ENCODE results near the gene CASTOR1. TPM values are rescaled to one million over a fixed set of nuclear protein-coding genes. Genes with fewer than 3 reads are reported as not detected.

Gene CASTOR1
- total RNA-seq, 4 donors from 2014 or later, result 1.8 to 11.6 (median 6.0) TPM

GRCh38 chr22:30306627-30307011 lies 17.3 kb upstream of the CASTOR1 start:
- Histone ChIP-seq H3K4me1 (peaks cover 17 to 99% (median 81%) of the 10 kb centered on the region in 4 donors), H3K36me3 (peaks cover 0 to 21% (median 0%) of the 10 kb centered on the region in 3 donors), H3K27me3 (no peaks in the 10 kb centered on the region), H3K27ac (peak overlapping the region; percentile 83 to 89 (median 87)), H3K9me3 (no peaks in the 10 kb centered on the region), H3K4me3 (peak overlapping the region in 1 of 4 donors; percentile 12)
- no peak for TF ChIP-seq CTCF (IDR thresholded peaks at IDR 0.05)
- no peak for TF ChIP-seq POLR2A (IDR thresholded peaks at IDR 0.05)
- no peak for DNase-seq

DNA sequence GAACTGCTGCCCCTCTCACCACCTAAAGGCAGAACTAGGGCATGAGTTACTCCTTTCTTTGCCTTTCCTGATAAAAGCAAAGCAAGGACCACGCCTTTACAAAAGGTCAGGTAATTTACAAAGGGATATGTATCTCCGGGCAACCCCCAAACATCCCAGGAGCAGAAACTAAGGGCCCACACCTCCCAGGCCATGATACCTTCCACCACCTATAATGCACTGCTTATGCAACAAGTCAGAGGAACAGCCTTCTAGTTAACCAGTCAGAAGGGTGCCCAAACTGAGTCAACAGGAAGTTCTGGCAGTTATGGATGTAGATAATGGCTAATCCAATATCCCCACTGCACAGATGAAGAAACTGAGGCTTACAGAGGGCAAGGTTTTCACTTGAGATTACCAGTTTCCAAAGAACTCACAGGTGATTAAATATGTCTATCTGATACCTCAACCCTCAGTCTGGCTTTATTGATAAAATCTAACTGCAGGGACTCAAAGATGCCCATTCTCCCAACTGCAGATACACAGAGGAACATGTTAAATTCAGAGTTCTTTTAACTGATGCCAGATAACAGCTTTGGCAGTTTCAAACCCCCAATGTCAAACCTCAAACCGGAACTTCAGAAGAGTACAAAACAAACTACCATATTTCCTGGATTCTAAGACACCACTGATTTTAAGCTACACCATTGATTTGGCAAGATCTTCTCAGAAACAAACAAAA lies 16.8 kb upstream of the CASTOR1 start:
- peaks cover 0 to 27% (median 0%) of the 10 kb centered on the region in 3 donors for H3K36me3 ChIP-seq
- DNase-seq, result no peak
- no peaks in the 10 kb centered on the region for H3K27me3 ChIP-seq
- peaks cover 11 to 98% (median 81%) of the 10 kb centered on the region in 4 donors for H3K4me1 ChIP-seq
- H3K9me3 ChIP-seq, result no peaks in the 10 kb centered on the region
- H3K4me3 ChIP-seq, result peak overlapping the region in 3 of 4 donors; percentile 9 to 26 (median 12)
- peak overlapping the region; percentile 83 to 89 (median 87) for H3K27ac ChIP-seq
- TF ChIP-seq POLR2A (IDR thresholded peaks at IDR 0.05), result no peak
- TF ChIP-seq CTCF (IDR thresholded peaks at IDR 0.05), result no peak

- TF ChIP-seq CTCF (IDR thresholded peaks at IDR 0.05) (no peak), POLR2A (IDR thresholded peaks at IDR 0.05) (peak; percentile 42 to 44)
- H3K27me3 ChIP-seq, result no peaks in the 10 kb centered on the region
- H3K4me1 ChIP-seq, result peaks cover 10 to 93% (median 80%) of the 10 kb centered on the region in 4 donors
- peak; percentile 65 to 91 (median 85) for DNase-seq
- H3K27ac ChIP-seq, result peak overlapping the region; percentile 83 to 89 (median 87)
- H3K9me3 ChIP-seq, result no peaks in the 10 kb centered on the region
- H3K36me3 ChIP-seq, result peaks cover 0 to 31% (median 0%) of the 10 kb centered on the region in 3 donors
- peak overlapping the region in 3 of 4 donors; percentile 9 to 26 (median 12) for H3K4me3 ChIP-seq
Measured at GRCh38 chr22:30305519-30305905, 16.2 kb upstream of the CASTOR1 start.

DNA sequence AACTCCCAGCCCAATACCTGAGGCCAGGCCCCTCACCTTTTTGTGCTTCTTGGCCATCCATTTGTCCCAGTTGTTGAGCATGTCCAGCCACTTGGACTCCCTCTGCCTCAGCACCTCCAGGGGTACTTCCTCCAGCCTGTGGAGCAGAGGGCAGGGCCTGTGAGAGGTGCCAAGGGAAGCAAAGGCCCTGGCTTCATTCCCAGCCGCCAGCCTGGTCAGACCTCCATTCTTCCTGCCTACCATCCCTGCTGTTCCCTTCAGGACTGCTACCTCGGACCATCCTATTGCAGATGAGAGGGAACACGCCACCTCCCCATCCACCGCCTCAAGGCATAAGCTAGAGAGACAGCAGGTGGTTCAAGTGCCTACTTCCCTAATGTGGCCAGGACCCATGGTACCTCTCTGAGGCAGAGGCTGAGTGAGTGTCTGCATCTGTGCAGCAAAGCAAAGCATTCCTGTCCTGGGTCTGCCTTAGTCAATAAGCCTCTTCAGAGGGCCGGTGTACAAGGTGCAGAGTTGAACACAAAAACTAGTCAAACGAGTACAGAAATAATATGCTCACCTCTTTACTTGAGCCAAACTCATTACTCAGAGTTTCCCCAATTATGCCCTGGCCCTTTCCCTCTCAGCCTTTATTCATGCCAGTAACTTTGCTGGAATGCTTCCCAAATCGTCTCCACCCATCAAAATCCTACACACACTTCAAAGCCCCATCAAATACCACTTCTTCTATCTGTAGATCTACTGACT lies 15.4 kb upstream of the CASTOR1 start:
- peaks cover 10 to 84% (median 72%) of the 10 kb centered on the region in 4 donors for H3K4me1 ChIP-seq
- no peak for TF ChIP-seq POLR2A (IDR thresholded peaks at IDR 0.05)
- TF ChIP-seq CTCF (IDR thresholded peaks at IDR 0.05), result no peak
- H3K27ac ChIP-seq, result peak overlapping the region; percentile 83 to 89 (median 87)

DNA sequence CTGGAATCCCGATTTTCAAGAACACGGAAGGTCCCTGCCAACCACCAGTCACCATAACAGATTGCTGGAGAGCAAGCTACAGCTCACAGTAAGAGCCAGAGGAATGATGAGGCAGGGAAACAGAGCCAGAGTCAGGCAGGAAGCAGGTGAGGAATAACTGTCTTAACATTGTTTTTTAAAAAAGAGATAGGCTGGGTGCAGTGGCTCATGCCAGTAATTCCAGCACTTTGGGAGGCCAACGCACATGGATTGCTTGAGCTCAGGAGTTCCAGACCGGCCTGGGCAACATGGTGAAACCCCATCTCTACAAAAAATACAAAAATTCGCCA lies 13.5 kb upstream of the CASTOR1 start:
- no peak for DNase-seq
- TF ChIP-seq CTCF (IDR thresholded peaks at IDR 0.05) (no peak), POLR2A (IDR thresholded peaks at IDR 0.05) (no peak)
- Histone ChIP-seq H3K36me3 (peaks cover 0 to 56% (median 0%) of the 10 kb centered on the region in 3 donors), H3K27ac (peak overlapping the region; percentile 33 to 89 (median 84)), H3K4me1 (peaks cover 10 to 65% (median 53%) of the 10 kb centered on the region in 4 donors), H3K4me3 (no peak overlapping the region), H3K27me3 (no peaks in the 10 kb centered on the region), H3K9me3 (no peaks in the 10 kb centered on the region)

More for the DNA sequence above, 15.4 kb upstream of the CASTOR1 start:
- DNase-seq, result peak in 2 of 3 donors; percentile 74 to 75
- H3K36me3 ChIP-seq, result peaks cover 0 to 39% (median 0%) of the 10 kb centered on the region in 3 donors
- no peaks in the 10 kb centered on the region for H3K27me3 ChIP-seq
- H3K4me3 ChIP-seq, result peak overlapping the region in 1 of 4 donors; percentile 13
- H3K9me3 ChIP-seq, result no peaks in the 10 kb centered on the region

Data from Peyer's patch (tissue), 4 donors.